NCI-H1436 treated with DMSO at 0.1 percent for 48 hours (cell line): ENCODE results near the gene TRAPPC2L.

Source experiments
- DNase-seq: peaks from one replicate; lab custom pipeline; 2025; lab: John Stamatoyannopoulos, UW

Gene TRAPPC2L

GRCh38 chr16:88910284-88911135 lies 53.6 kb downstream of the TRAPPC2L start:
- no peak for DNase-seq

GRCh38 chr16:88911136-88911945 lies 54.4 kb downstream of the TRAPPC2L start:
- DNase-seq: no peak

GRCh38 chr16:88911946-88912310 lies 55.0 kb downstream of the TRAPPC2L start:
- DNase-seq: no peak
